Measurements from ENCODE around the gene CNTN3. TPM values are rescaled to one million over a fixed set of nuclear protein-coding genes. Genes with fewer than 3 reads are reported as not detected.
A peak's percentile ranks its signal among the peaks of the same experiment; 100 is the strongest.

CNTN3 gene
- total RNA-seq, 2 donors from 2014 or later: 7.3 to 20.4 TPM

DNA sequence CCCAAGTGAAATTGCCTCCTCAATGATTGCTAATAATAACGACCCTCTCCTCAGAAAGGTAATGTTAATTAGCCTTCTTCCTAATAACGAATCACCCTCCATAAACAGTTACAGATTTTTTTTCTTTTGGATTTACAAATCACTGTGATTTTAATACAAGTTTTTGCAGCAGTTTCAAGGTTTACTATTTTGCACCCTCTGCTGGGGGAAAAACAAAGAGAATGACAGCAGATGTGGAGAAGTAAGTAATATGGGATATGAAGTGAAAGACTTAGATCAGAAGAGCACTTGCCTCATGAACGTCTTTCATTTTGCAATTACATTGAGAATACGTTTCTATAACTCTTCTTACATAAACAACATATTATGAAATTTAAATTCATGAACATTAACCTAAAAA, 16.1 kb upstream of the CNTN3 start:
- peaks cover 4% of the 10 kb centered on the region for H3K4me1 ChIP-seq
- H3K4me3 ChIP-seq: no peak overlapping the region
- H3K27me3 ChIP-seq: no peaks in the 10 kb centered on the region
- WGBS, 2 donors: 25 to 28% methylated on average over 4 of the region's 4 CpGs
- ATAC-seq: peak; percentile 38
- H3K27ac ChIP-seq: no peak overlapping the region
- DNase-seq: peak in 1 of 4 donors; percentile 16
- no peaks in the 10 kb centered on the region for H3K36me3 ChIP-seq (replicated peaks in 1 of 2; ENCODE audit: insufficient read depth in 1 of 2, low read depth in 2 of 2)
- intact Hi-C loops (cut with DNase I): no loop called here
- no peaks in the 10 kb centered on the region for H3K9me3 ChIP-seq
- TF ChIP-seq, protein P1, sequence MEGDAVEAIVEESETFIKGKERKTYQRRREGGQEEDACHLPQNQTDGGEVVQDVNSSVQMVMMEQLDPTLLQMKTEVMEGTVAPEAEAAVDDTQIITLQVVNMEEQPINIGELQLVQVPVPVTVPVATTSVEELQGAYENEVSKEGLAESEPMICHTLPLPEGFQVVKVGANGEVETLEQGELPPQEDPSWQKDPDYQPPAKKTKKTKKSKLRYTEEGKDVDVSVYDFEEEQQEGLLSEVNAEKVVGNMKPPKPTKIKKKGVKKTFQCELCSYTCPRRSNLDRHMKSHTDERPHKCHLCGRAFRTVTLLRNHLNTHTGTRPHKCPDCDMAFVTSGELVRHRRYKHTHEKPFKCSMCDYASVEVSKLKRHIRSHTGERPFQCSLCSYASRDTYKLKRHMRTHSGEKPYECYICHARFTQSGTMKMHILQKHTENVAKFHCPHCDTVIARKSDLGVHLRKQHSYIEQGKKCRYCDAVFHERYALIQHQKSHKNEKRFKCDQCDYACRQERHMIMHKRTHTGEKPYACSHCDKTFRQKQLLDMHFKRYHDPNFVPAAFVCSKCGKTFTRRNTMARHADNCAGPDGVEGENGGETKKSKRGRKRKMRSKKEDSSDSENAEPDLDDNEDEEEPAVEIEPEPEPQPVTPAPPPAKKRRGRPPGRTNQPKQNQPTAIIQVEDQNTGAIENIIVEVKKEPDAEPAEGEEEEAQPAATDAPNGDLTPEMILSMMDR (IDR thresholded peaks at IDR 0.05): peak in 6 of 7 experiments; percentile 6 to 60 (median 40)
- no peak for TF ChIP-seq POLR2A (IDR thresholded peaks at IDR 0.05)

DNA sequence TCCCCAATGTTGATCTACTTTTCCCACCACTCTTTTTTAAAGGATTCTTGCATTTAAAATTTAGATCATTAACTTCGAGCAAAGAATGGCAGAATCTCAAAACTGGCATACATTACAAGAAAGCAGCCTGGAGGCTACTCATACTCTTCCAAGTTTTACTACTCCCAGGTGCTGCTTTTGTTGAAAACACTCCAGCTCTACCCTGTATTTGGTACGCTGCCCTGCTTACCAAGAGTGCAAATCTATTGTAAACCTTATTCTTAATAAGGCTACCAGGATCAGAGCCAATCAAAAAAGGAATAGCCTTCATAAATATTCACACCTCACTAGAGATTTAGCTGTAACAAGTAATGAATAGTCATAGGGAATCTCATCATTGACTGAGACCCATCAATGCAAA, 11.6 kb upstream of the CNTN3 start:
- Histone ChIP-seq H3K4me1 (no peaks in the 10 kb centered on the region), H3K27me3 (no peaks in the 10 kb centered on the region), H3K4me3 (no peak overlapping the region), H3K36me3 (replicated peaks in 1 of 2; ENCODE audit: insufficient read depth in 1 of 2, low read depth in 2 of 2) (no peaks in the 10 kb centered on the region), H3K9me3 (no peaks in the 10 kb centered on the region), H3K27ac (no peak overlapping the region)
- WGBS, 2 donors: 77 to 79% methylated on average over 2 of the region's 2 CpGs
- intact Hi-C loops (cut with DNase I): no loop called here
- no peak for DNase-seq
- no peak for ATAC-seq
- no peak for TF ChIP-seq POLR2A (IDR thresholded peaks at IDR 0.05)
- TF ChIP-seq, protein P1 (IDR thresholded peaks at IDR 0.05): no peak

DNA sequence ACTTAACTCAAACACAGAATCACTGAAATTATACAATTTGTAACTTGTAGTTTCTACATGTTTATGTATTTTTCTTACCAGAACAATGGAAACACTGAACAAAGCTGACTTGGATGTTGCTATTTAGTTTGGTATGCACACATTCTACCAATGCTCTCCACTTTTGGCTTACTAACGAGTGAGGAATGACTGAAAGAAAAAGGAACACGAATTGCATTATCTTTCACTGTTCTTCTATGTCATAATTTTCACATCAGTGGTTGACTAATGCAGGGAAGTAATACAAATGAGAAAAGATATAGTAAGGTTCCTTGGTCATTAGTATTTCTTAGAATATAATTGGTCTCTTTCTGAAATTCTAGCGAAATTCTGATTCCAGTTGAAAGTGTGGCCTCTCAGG, 9.8 kb upstream of the CNTN3 start:
- no peak for DNase-seq
- no peak for ATAC-seq
- Histone ChIP-seq H3K4me3 (no peak overlapping the region), H3K4me1 (no peaks in the 10 kb centered on the region), H3K27ac (no peak overlapping the region), H3K9me3 (no peaks in the 10 kb centered on the region), H3K36me3 (replicated peaks in 1 of 2; ENCODE audit: insufficient read depth in 1 of 2, low read depth in 2 of 2) (no peaks in the 10 kb centered on the region), H3K27me3 (no peaks in the 10 kb centered on the region)
- WGBS, 2 donors: 52 to 67% methylated on average over 3 of the region's 3 CpGs
- no peak for TF ChIP-seq POLR2A (IDR thresholded peaks at IDR 0.05)
- TF ChIP-seq, protein P1 (IDR thresholded peaks at IDR 0.05): no peak
- intact Hi-C loops (cut with DNase I): no loop called here

DNA sequence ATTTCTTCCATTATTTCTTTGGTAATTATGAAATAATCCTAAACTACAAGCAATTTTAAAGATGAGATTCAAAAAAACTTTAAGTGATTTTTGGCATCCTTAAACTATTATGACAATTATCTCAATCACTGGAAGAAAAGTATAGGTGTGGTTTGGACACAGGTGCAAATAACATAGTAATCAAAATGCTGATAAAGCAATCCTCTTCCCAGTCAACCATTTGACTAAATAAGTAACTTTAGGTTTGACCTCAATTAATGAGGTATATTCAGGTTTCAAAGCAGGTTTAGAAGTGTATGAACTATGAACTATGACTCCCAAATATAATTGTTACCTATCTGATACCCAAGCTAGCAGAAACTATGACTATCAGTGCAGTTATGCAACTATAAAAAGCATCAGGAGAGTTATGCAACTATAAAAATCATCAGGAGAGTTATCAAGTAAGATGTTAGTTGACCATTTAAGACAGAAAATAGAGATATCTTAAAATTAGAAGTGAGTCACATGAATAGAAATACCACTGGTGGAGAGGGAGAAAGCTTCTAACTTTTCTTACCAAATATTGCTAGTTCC, 8.9 kb upstream of the CNTN3 start:
- Histone ChIP-seq H3K36me3 (replicated peaks in 1 of 2; ENCODE audit: insufficient read depth in 1 of 2, low read depth in 2 of 2) (no peaks in the 10 kb centered on the region), H3K9me3 (no peaks in the 10 kb centered on the region), H3K4me1 (no peaks in the 10 kb centered on the region), H3K27ac (no peak overlapping the region), H3K27me3 (no peaks in the 10 kb centered on the region), H3K4me3 (no peak overlapping the region)
- intact Hi-C loops (cut with DNase I): no loop called here
- TF ChIP-seq, protein P1 (IDR thresholded peaks at IDR 0.05): no peak
- no peak for ATAC-seq
- no peak for DNase-seq

DNA sequence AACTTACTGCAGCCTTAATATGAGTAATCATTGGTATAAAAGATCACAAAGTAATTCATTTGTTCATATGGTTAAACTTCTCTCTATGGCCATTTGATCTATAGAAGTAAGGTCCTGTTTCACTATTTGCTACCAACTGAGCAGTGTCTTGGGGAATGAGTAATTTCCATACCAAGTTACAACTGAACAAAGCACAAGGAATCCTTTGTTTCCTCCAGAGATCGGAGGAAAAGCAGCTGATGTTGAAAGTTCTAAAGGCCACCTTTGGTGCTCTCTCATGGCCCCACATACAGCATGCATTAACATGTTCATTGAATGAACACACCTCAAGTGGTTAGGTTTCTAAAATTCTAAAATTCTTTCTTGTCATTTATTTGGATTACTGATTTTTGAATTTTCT, 7.1 kb upstream of the CNTN3 start:
- intact Hi-C loops (cut with DNase I): no loop called here
- WGBS, 2 donors: 34 to 41% methylated on average over 1 of the region's 1 CpG
- ATAC-seq: no peak
- Histone ChIP-seq H3K4me3 (no peak overlapping the region), H3K27me3 (no peaks in the 10 kb centered on the region), H3K27ac (no peak overlapping the region), H3K4me1 (no peaks in the 10 kb centered on the region), H3K36me3 (replicated peaks in 1 of 2; ENCODE audit: insufficient read depth in 1 of 2, low read depth in 2 of 2) (no peaks in the 10 kb centered on the region), H3K9me3 (no peaks in the 10 kb centered on the region)
- no peak for DNase-seq
- TF ChIP-seq, protein P1 (IDR thresholded peaks at IDR 0.05): no peak
- TF ChIP-seq POLR2A (IDR thresholded peaks at IDR 0.05): no peak

All from body of pancreas (tissue), 4 donors.